ENCODE results near the gene C4orf50.

DNA sequence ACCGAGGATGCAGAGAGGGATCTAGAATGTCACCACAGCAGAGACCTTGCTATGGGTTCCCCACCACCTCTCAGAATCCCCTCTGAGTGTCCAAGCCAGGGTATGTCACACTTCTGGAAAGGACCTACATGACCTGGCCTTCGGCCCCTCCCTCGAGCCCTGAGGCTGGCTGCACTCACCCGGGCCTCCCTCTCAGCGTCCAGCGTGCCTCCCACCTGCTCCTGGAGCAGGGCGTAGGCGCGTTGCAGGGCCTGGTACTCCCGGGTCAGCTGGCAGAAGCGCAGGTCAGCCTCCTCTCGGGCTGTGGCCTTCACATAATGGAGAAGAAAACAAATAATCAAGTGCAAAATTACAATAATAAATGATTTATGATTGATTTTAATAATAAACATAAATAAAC is 43.9 kb upstream of the C4orf50 start:
- TF ChIP-seq POLR2A (IDR thresholded peaks at IDR 0.05) = no peak
- TF ChIP-seq, protein P1, sequence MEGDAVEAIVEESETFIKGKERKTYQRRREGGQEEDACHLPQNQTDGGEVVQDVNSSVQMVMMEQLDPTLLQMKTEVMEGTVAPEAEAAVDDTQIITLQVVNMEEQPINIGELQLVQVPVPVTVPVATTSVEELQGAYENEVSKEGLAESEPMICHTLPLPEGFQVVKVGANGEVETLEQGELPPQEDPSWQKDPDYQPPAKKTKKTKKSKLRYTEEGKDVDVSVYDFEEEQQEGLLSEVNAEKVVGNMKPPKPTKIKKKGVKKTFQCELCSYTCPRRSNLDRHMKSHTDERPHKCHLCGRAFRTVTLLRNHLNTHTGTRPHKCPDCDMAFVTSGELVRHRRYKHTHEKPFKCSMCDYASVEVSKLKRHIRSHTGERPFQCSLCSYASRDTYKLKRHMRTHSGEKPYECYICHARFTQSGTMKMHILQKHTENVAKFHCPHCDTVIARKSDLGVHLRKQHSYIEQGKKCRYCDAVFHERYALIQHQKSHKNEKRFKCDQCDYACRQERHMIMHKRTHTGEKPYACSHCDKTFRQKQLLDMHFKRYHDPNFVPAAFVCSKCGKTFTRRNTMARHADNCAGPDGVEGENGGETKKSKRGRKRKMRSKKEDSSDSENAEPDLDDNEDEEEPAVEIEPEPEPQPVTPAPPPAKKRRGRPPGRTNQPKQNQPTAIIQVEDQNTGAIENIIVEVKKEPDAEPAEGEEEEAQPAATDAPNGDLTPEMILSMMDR (IDR thresholded peaks at IDR 0.05) = no peak
- no peak for TF ChIP-seq EP300 (IDR thresholded peaks at IDR 0.05)

All from tibial nerve (tissue), 4 donors.